A673 (cell line): ENCODE measurements around the gene CEBPE. TPM values are rescaled to one million over a fixed set of nuclear protein-coding genes. Genes with fewer than 3 reads are reported as not detected.
A peak's percentile ranks its signal among the peaks of the same experiment; 100 is the strongest.

Source experiments
- BruUV-seq: library from RNA; stranded (reverse); fragments of 400-500 nt; replicated peaks from 2 replicates; lab custom pipeline; 2021; lab: Mats Ljungman, UMichigan
- CTCF ChIA-PET: fragments of 300-600 bp; sonication (Branson Sonifier 250); formaldehyde crosslinking; loops from one replicate; lab custom pipeline; 2022; ENCODE audit warnings: antibody characterized with exemption; lab: Charles Lee
- POLR2A ChIA-PET: fragments of 300-600 bp; sonication (Branson Sonifier 250); formaldehyde crosslinking; loops from one replicate; lab custom pipeline; 2022; ENCODE audit warnings: antibody characterized with exemption; ENCODE audit not compliant: low non-redundant PET; lab: Charles Lee
- DNase-seq: peaks from one replicate; pipeline ENCODE4 v3.0.0-alpha.2; 2015; ENCODE audit warnings: low spot score
- H3K27ac ChIP-seq: fragments of 200-600 bp; sonication (generic); 2 replicates; pipeline ENCODE4 v1.5.1; 2016; ENCODE audit warnings: mixed run types, low read depth, mild to moderate bottlenecking, mixed read lengths, antibody characterized with exemption, low read length; ENCODE audit not compliant: poor library complexity, severe bottlenecking
- H3K27me3 ChIP-seq: fragments of 200-600 bp; sonication (generic); replicated peaks from 2 replicates; pipeline ENCODE4 v1.6.1; 2017; ENCODE audit warnings: mixed run types, low read depth, mild to moderate bottlenecking, mixed read lengths, antibody characterized with exemption, low read length; ENCODE audit not compliant: insufficient read depth, poor library complexity
- H3K36me3 ChIP-seq: fragments of 200-600 bp; sonication (generic); 2 replicates; pipeline ENCODE4 v1.6.1; 2016; ENCODE audit warnings: mixed run types, mild to moderate bottlenecking, mixed read lengths, antibody characterized with exemption, low read length; ENCODE audit not compliant: insufficient read depth, poor library complexity, severe bottlenecking
- H3K4me1 ChIP-seq: fragments of 200-600 bp; sonication (generic); 2 replicates; pipeline ENCODE4 v1.6.1; 2017; ENCODE audit warnings: mixed run types, mild to moderate bottlenecking, mixed read lengths, antibody characterized with exemption, low read length; ENCODE audit not compliant: insufficient read depth, poor library complexity, severe bottlenecking
- H3K4me3 ChIP-seq: fragments of 200-600 bp; sonication (generic); 2 replicates; pipeline ENCODE4 v1.5.1; 2016; ENCODE audit warnings: low read depth, mixed run types, mild to moderate bottlenecking, mixed read lengths, low read length; ENCODE audit not compliant: poor library complexity, severe bottlenecking
- H3K9me3 ChIP-seq: fragments of 200-600 bp; sonication (generic); 2 replicates; pipeline ENCODE4 v1.6.1; 2016; ENCODE audit warnings: mixed run types, low read depth, mild to moderate bottlenecking, mixed read lengths, antibody characterized with exemption, low read length; ENCODE audit not compliant: poor library complexity, severe bottlenecking
- EZH2 ChIP-seq: fragments of 200-600 bp; sonication (generic); IDR thresholded peaks from 2 replicates; pipeline ENCODE4 v1.6.1; 2017; ENCODE audit warnings: borderline replicate concordance, low read depth, mild to moderate bottlenecking, mixed read lengths, antibody characterized with exemption, low read length; ENCODE audit not compliant: poor library complexity, severe bottlenecking
- intact Hi-C: fragments of 100-400 bp; cut with micrococcal nuclease; formaldehyde crosslinking; loops from one replicate; pipeline ENCODE4 v1.10.0; 2022; ENCODE audit not compliant: unreplicated experiment
- total RNA-seq: library from RNA; stranded (reverse); gene quantifications from 2 replicates; pipeline ENCODE4 v1.2.3, GENCODE V29; 2021
- TF ChIP-seq, protein P1 (sequence below): fragments of 300-800, 200-600 bp; sonication (generic); conservative IDR thresholded peaks from 2 replicates; pipeline ENCODE4 v1.5.1; 2017; ENCODE audit warnings: low read depth, mild to moderate bottlenecking, antibody characterized with exemption, low read length, moderate library complexity, mixed read lengths

Gene CEBPE
- total RNA-seq, 1 experiment from 2014 or later: not detected

GRCh38 chr14:23153851-23154796 is 35.1 kb upstream of the CEBPE start:
- intact Hi-C loops: no loop called here
- ChIA-PET CTCF (interaction anchor here (1.4 kb wide), 1 partner anchor 33 kb away, joined by 9 read pairs; no protein-coding TSS in a partner anchor), POLR2A (interaction anchor here (0.8 kb wide), 1 partner anchor 13 kb away, joined by 4 read pairs; no protein-coding TSS in a partner anchor)
- DNase-seq: peak; percentile 60
- no TSS peak for BruUV-seq
- Histone ChIP-seq H3K36me3 (no peaks in the 10 kb centered on the region), H3K4me3 (no peak overlapping the region), H3K27ac (peak overlapping the region; percentile 93), H3K27me3 (no peaks in the 10 kb centered on the region), H3K9me3 (no peaks in the 10 kb centered on the region), H3K4me1 (peaks cover 34% of the 10 kb centered on the region)
- TF ChIP-seq, protein P1, sequence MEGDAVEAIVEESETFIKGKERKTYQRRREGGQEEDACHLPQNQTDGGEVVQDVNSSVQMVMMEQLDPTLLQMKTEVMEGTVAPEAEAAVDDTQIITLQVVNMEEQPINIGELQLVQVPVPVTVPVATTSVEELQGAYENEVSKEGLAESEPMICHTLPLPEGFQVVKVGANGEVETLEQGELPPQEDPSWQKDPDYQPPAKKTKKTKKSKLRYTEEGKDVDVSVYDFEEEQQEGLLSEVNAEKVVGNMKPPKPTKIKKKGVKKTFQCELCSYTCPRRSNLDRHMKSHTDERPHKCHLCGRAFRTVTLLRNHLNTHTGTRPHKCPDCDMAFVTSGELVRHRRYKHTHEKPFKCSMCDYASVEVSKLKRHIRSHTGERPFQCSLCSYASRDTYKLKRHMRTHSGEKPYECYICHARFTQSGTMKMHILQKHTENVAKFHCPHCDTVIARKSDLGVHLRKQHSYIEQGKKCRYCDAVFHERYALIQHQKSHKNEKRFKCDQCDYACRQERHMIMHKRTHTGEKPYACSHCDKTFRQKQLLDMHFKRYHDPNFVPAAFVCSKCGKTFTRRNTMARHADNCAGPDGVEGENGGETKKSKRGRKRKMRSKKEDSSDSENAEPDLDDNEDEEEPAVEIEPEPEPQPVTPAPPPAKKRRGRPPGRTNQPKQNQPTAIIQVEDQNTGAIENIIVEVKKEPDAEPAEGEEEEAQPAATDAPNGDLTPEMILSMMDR: no peak
- no peak for TF ChIP-seq EZH2

- Histone ChIP-seq H3K9me3 (no peaks in the 10 kb centered on the region), H3K36me3 (no peaks in the 10 kb centered on the region), H3K27ac (no peak overlapping the region), H3K4me3 (no peak overlapping the region), H3K4me1 (peaks cover 33% of the 10 kb centered on the region), H3K27me3 (no peaks in the 10 kb centered on the region)
- TF ChIP-seq, protein P1: no peak
- no peak for TF ChIP-seq EZH2
- POLR2A ChIA-PET: no interaction called here
- BruUV-seq: no TSS peak
- no peak for DNase-seq
- CTCF ChIA-PET: interaction anchor here (0.6 kb wide), 1 partner anchor 31 kb away, joined by 14 read pairs; no protein-coding TSS in a partner anchor
- intact Hi-C loops: no loop called here
Observed at GRCh38 chr14:23151342-23151741, 32.3 kb upstream of the CEBPE start.

DNA sequence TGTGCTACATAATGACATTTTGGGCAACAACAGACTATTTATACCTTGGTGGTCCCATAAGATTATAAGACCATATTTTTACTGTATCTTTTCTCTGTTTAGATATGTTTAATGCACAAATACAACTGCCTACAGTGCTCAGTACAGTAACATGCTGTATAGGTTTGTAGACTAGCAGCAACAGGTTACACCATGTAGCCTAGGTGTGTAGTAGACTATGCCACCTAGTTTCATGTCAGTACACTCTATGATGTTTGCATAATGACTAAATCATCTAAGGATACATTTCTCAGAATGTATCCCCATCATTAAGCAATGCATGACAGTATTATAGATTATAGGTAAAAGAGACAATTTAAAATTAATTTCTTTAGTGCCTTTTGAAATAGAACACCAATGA is 30.7 kb upstream of the CEBPE start:
- POLR2A ChIA-PET: no interaction called here
- no TSS peak for BruUV-seq
- TF ChIP-seq, protein P1: no peak
- TF ChIP-seq EZH2: no peak
- H3K4me3 ChIP-seq: no peak overlapping the region
- intact Hi-C loops: no loop called here
- no peaks in the 10 kb centered on the region for H3K9me3 ChIP-seq
- no peaks in the 10 kb centered on the region for H3K27me3 ChIP-seq
- no peaks in the 10 kb centered on the region for H3K36me3 ChIP-seq
- no peak for DNase-seq
- H3K27ac ChIP-seq: no peak overlapping the region
- H3K4me1 ChIP-seq: peaks cover 17% of the 10 kb centered on the region
- CTCF ChIA-PET: no interaction called here
